ENCODE measurements around the gene C10orf105.

Gene C10orf105

GRCh38 chr10:71677261-71677660 is 42.3 kb downstream of the C10orf105 start:
- no peak for DNase-seq (ENCODE audit: low read depth in 2 of 2)

- DNase-seq (ENCODE audit: low read depth in 2 of 2) = no peak
Observed at GRCh38 chr10:71675295-71675970, 44.1 kb downstream of the C10orf105 start.

GRCh38 chr10:71671994-71672946 is 47.3 kb downstream of the C10orf105 start:
- no peak for DNase-seq (ENCODE audit: low read depth in 2 of 2)

- DNase-seq (ENCODE audit: low read depth in 2 of 2) = no peak
Observed at GRCh38 chr10:71667387-71667752, 52.2 kb downstream of the C10orf105 start.

GRCh38 chr10:71666639-71667386 is 52.8 kb downstream of the C10orf105 start:
- DNase-seq (ENCODE audit: low read depth in 2 of 2) = no peak

- no peak for DNase-seq (ENCODE audit: low read depth in 2 of 2)
Observed at GRCh38 chr10:71665456-71665855, 54.1 kb downstream of the C10orf105 start.

GRCh38 chr10:71664585-71664984 is 55.0 kb downstream of the C10orf105 start:
- no peak for DNase-seq (ENCODE audit: low read depth in 2 of 2)

GRCh38 chr10:71663311-71663710 is 56.3 kb downstream of the C10orf105 start:
- DNase-seq (ENCODE audit: low read depth in 2 of 2) = no peak

GRCh38 chr10:71661779-71662336 is 57.7 kb downstream of the C10orf105 start:
- DNase-seq (ENCODE audit: low read depth in 2 of 2) = no peak

Data from stimulated activated CD4-positive, alpha-beta T cell treated with anti-CD3 and anti-CD28 coated beads, Interleukin-15, amount 100 ng/mL, for 48 hours (primary cell).